Stimulated activated naive CD8-positive, alpha-beta T cell treated with anti-CD3 and anti-CD28 coated beads, Interleukin-15, amount 100 ng/mL, for 72 hours (primary cell): ENCODE results near the gene HOGA1.
"Not testable (repeated sequence)": the region's sequence is repeated elsewhere in the genome, so short reads cannot be mapped to it uniquely, and the experiment has no call there.

Source experiments
- ATAC-seq: fragments of 150-1000 bp; cut with Tn5 transposase; 2 replicates; pipeline ENCODE4 v1.10.0; 2021; ENCODE audit warnings: mild to moderate bottlenecking, moderate library complexity
- DNase-seq, 2 donors: peaks; one replicate each; pipeline ENCODE4 v3.0.0; 2021 to 2022
- H3K27ac Mint-ChIP-seq, 2 donors: one replicate each; pipeline ENCODE4 v1.8.0; 2022; ENCODE audit warnings: mild to moderate bottlenecking in 2 of 2, mixed read lengths in 2 of 2, moderate library complexity in 2 of 2
- H3K27me3 Mint-ChIP-seq: one replicate; pipeline ENCODE4 v1.8.0; 2022; ENCODE audit warnings: mixed read lengths
- H3K4me1 Mint-ChIP-seq: one replicate; pipeline ENCODE4 v1.8.0; 2022; ENCODE audit warnings: mild to moderate bottlenecking, mixed read lengths
- H3K4me3 Mint-ChIP-seq, 2 donors: one replicate each; pipeline ENCODE4 v1.8.0; 2022; ENCODE audit warnings: mild to moderate bottlenecking in 2 of 2, mixed read lengths in 2 of 2, moderate library complexity in 1 of 2
- H3K9me3 Mint-ChIP-seq, 2 donors: one replicate each; pipeline ENCODE4 v1.8.0; 2022; ENCODE audit warnings: mixed read lengths in 2 of 2

The HOGA1 gene

DNA sequence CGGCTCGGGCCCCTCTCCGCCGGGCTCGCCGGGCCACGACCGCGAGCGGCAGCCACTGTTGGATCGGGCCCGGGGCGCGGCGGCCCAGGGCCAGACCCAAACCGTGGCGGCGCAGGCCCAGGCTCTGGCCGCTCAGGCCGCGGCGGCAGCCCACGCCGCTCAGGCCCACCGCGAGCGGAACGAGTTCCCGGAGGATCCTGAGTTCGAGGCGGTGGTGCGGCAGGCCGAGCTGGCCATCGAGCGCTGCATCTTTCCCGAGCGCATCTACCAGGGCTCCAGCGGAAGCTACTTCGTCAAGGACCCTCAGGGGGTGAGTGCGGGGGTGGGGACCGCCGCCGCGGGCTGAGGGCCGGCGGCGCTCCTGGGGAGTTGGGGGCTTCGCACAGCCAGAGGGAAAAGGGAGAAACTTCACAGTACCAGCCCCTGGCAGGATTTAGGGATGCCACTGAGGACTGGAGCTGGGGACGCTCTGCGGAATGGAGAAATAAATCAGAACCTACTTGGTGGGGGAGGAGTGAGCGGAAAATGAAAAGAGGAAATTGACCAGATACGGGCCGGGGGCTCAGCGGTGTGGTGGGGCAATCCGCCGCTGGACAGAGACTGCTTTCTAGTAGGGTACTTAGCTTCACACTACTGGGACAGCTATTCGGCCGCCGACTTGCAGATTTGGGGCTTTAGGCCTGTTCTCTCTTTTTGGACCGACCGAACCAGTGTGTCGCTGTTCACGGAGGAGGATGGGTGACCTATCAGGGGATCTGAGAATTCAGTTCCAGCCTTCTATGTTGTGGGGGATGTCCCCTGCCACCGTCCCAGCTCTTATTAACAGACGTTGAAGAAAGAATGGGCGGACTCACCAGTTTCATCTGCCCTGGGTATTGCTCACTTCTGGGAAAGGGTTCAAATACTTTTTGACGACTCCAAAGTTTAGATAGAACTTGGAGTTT lies 57.0 kb downstream of the HOGA1 start:
- H3K27ac Mint-ChIP-seq = peak overlapping the region; percentile 95
- H3K9me3 Mint-ChIP-seq = no peaks in the 10 kb centered on the region
- no peaks in the 10 kb centered on the region for H3K27me3 Mint-ChIP-seq
- H3K4me3 Mint-ChIP-seq = peak overlapping the region; percentile 94 to 99
- DNase-seq (peak in 1 of 2 donors; percentile 36), ATAC-seq (peak; percentile 45)
- H3K4me1 Mint-ChIP-seq = peaks cover 29% of the 10 kb centered on the region

DNA sequence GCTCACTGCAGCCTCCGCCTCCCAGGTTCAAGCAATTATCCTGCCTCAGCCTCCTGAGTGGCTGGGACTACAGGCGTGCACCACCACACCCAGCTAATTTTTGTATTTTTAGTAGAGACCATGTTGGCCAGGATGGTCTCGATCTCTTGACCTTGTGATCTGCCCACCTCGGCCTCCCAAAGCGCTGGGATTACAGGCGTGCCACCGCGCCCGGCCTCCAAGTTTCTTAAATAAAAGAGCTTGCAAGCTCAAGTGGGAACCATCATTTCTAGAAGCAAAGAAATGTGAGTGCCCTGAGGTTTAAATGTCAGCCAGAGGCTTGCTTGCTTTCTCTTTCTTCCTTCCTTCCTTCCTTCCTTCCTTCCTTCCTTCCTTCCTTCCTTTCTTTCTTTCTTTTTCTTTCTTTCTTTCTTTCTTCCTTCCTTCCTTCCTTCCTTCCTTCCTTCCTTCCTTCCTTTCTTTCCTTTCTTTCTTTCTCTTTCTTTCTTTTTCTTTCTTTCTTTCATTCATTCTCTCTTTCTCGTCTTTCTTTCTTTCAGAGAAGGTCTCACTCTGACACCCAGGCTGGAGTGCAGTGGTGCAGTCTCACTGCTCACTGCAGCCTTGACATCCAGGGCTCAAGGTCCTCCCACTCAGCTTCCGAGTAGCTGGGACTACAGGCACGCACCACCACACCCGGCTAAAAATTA lies 58.4 kb downstream of the HOGA1 start:
- peaks cover 29% of the 10 kb centered on the region for H3K4me1 Mint-ChIP-seq
- H3K27ac Mint-ChIP-seq = peak overlapping the region in 1 of 2 donors; percentile 8
- H3K9me3 Mint-ChIP-seq, ATAC-seq, DNase-seq, H3K27me3 Mint-ChIP-seq: not testable (repeated sequence)
- H3K4me3 Mint-ChIP-seq = peak overlapping the region; percentile 46 to 55

DNA sequence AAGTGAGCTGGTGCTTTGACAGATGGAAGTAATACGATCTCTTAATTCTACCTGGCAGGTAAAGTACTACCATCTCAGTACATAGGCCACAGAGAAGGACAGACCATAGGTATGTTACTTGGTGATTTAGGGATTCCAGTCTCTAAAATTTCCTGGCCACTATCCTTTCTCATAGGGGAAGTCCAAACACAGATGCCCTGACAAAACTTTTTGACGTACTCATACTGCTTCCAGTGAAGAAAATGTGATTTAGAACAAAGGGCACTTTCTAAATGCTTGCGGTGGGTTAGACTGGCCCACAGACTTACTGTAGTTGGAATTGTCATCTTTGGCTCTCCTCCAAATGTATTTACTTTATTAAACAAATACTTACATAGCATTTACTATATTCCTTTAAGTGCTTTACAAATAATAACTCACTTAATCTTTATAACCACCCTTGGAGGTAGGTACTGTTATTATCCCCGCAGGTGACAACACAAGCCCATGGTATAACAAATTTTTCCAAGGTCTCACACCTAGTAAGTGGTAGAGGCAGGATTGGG lies 59.3 kb downstream of the HOGA1 start:
- H3K27ac Mint-ChIP-seq = no peak overlapping the region
- DNase-seq = no peak
- peaks cover 32% of the 10 kb centered on the region for H3K4me1 Mint-ChIP-seq
- no peak overlapping the region for H3K4me3 Mint-ChIP-seq
- H3K9me3 Mint-ChIP-seq = no peaks in the 10 kb centered on the region
- no peak for ATAC-seq
- no peaks in the 10 kb centered on the region for H3K27me3 Mint-ChIP-seq

DNA sequence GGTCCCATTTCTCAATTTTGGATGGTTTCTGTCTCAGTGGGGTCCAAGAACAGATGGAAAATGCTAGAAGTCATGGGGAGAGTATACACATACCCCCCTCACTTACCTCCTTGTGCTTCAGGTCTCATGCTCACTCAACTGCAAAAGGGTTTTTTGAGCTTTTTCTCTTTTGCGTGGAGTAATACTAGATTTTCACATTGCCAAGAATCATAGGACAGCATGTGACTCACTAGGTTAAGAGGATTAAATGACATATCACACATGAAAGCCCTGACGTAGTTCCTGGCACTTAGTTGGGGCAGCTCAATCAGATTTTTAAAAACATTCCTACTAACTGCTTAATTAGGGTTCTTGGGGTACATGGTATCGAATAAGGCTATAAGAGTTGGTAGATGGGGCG lies 60.7 kb downstream of the HOGA1 start:
- Mint-ChIP-seq H3K9me3 (no peaks in the 10 kb centered on the region), H3K4me3 (no peak overlapping the region), H3K4me1 (peaks cover 39% of the 10 kb centered on the region), H3K27me3 (no peaks in the 10 kb centered on the region), H3K27ac (no peak overlapping the region)
- ATAC-seq (no peak), DNase-seq (no peak)

DNA sequence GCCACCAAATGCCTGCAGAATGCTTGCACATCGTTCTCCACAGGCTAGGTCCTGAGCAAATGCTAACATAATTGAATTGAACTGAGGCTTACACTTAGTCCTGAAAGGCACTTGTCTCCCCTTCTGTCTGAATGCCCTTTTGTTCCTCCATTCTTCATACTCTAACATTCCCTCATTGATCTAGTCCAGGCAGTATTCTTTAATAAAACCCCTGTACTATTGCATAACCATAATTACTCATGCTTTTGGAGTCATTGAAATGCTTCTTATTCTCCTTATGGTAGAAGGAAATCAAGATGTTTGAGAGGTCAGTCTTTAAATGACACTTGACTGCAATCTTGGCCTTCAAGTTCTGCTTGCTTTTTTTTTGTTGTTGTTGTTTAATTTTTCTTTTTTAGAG lies 63.4 kb downstream of the HOGA1 start:
- Mint-ChIP-seq H3K9me3 (no peaks in the 10 kb centered on the region), H3K27me3 (no peaks in the 10 kb centered on the region), H3K4me3 (no peak overlapping the region), H3K27ac (no peak overlapping the region), H3K4me1 (peaks cover 21% of the 10 kb centered on the region)
- ATAC-seq = no peak
- DNase-seq = no peak

DNA sequence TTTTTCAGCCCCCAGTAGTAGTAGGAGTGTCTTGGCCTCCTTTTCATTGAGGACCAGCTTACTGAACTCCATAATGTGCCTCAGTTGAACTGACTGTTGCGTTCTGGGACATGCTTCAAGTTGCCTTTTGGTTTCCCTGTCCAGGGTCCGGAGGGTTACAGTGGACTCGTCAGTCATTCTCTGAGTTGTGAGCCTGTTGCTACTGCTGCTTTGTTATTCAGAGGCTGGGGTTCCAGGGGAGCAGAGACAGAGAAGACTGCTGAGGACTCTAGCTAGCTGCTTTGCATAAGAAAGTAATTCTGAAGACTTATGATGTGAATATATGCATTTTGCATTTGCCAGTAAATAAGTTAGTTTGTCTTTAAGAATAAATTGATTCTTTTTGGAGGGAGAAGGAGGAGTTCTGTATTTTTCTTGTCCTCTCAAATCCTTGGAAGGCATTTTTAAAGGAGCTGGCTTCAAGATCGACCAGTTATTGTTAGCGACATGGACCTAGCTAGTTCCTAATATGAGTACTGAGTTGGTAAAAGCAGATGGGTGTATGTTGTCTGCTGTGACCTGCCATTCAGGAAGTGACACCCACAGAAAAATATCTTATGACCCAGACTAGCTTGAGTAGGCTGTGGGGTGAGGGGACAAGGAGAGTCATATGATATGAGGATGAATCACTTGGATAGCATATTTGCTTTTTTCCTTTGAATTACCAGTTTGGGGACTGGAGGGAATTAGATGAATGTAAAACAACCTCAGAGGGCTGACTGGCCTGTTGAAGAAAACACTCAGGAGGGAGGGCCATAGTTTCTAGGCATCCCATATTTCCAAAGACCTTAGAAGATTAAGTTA lies 64.6 kb downstream of the HOGA1 start:
- Mint-ChIP-seq H3K27me3 (no peaks in the 10 kb centered on the region), H3K4me1 (peaks cover 11% of the 10 kb centered on the region), H3K4me3 (peak overlapping the region in 1 of 2 donors; percentile 6), H3K27ac (peak overlapping the region in 1 of 2 donors; percentile 7), H3K9me3 (no peaks in the 10 kb centered on the region)
- ATAC-seq (peak; percentile 100), DNase-seq (peak; percentile 20 to 29)

DNA sequence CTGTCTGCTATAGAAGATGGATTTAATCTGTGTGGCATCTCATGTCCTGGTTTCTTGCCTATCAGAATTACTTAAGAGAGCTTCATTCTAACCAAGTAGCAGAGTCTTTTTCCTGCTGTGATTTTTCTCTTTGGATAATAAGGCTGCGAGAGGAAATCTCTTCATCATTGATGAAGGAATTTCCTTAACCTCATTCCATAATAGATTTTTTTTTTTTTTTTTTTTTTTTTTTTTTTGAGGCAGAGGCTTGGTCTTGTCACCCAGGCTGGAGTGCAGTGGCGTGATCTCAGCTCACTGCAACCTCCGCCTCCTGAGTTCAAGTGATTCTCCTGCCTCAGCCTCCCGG lies 65.2 kb downstream of the HOGA1 start:
- H3K9me3 Mint-ChIP-seq, DNase-seq, H3K4me3 Mint-ChIP-seq, H3K27me3 Mint-ChIP-seq: not testable (repeated sequence)
- ATAC-seq = peak; percentile 52
- H3K4me1 Mint-ChIP-seq = peaks cover 11% of the 10 kb centered on the region
- H3K27ac Mint-ChIP-seq = peak overlapping the region in 1 of 2 donors; percentile 7

DNA sequence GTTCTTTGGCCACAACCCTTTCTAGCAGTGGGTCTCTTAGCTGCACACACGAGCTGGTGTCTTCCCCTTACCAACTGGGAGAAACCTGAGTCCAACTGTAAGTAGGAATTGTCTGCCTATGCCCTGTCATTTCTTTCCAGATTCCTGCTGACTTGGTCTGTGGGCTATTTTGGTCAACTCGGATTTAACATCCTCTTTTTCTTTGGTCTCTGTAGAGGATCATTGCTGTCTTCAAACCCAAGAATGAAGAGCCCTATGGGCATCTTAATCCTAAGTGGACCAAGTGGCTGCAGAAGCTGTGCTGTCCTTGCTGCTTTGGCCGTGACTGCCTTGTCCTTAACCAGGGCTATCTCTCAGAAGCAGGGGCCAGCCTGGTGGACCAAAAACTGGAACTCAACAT lies 66.5 kb downstream of the HOGA1 start:
- no peak for DNase-seq
- no peaks in the 10 kb centered on the region for H3K27me3 Mint-ChIP-seq
- no peak for ATAC-seq
- no peak overlapping the region for H3K27ac Mint-ChIP-seq
- no peaks in the 10 kb centered on the region for H3K9me3 Mint-ChIP-seq
- peaks cover 11% of the 10 kb centered on the region for H3K4me1 Mint-ChIP-seq
- no peak overlapping the region for H3K4me3 Mint-ChIP-seq

DNA sequence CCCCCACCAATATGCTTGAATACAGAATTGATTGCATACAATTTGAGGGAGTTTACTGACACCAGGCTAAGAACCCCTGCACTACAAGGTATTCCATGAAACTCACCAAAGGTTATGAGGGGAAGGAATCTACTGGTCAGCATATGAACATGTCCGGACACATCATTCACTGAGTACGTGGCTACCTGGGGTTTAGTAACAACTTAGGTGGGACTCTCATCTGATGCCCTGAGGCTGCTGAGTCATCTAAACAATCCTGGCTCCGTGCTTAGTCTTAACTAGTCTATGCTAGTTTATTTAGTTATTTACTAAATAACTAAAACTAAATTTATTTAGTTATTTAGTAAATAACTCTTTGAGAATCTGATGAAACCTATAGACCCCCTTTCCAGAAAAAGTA lies 67.6 kb downstream of the HOGA1 start:
- peaks cover 11% of the 10 kb centered on the region for H3K4me1 Mint-ChIP-seq
- no peaks in the 10 kb centered on the region for H3K9me3 Mint-ChIP-seq
- H3K27ac Mint-ChIP-seq = peak overlapping the region in 1 of 2 donors; percentile 52
- ATAC-seq = no peak
- H3K27me3 Mint-ChIP-seq = no peaks in the 10 kb centered on the region
- DNase-seq = no peak
- no peak overlapping the region for H3K4me3 Mint-ChIP-seq

DNA sequence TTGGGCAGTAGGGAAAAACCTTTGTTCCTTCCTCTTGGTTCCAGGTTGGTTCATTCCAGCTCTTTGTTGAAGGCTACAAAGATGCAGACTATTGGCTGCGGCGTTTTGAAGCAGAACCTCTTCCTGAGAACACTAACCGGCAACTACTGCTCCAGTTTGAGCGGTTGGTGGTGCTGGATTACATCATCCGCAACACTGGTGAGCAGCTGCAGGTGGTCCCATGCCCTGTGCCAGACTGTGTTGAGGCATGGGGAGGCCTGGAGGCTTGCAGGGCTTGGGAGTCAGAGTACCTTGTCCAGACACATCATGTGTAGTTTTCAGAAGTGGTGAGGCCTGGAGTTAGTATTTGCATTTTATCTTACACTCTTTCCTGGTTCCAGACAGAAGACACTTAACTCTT lies 72.6 kb downstream of the HOGA1 start:
- DNase-seq = no peak
- H3K9me3 Mint-ChIP-seq = no peaks in the 10 kb centered on the region
- H3K4me3 Mint-ChIP-seq = no peak overlapping the region
- no peaks in the 10 kb centered on the region for H3K4me1 Mint-ChIP-seq
- ATAC-seq = no peak
- no peak overlapping the region for H3K27ac Mint-ChIP-seq
- no peaks in the 10 kb centered on the region for H3K27me3 Mint-ChIP-seq

DNA sequence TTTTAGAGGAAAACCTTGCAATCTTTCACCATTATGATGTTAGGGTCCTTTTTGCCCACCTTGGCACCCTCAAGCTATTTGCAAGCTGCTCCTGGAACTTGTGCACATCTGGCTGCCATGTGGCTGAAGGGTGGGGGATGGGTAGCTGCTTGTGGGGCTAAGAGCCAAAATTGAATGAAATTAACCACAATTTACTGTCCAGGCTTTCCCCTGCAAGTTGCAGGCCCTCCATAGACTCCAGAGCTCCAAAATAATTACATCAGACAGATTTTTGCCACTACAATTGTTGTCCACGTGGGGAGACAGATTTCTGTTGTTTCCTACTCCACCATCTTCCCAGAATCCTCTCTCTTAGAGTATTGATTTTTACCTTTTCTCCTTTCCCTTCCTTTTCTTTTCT lies 75.4 kb downstream of the HOGA1 start:
- H3K9me3 Mint-ChIP-seq = no peaks in the 10 kb centered on the region
- H3K4me3 Mint-ChIP-seq = no peak overlapping the region
- ATAC-seq (no peak), DNase-seq (no peak)
- no peaks in the 10 kb centered on the region for H3K27me3 Mint-ChIP-seq
- no peak overlapping the region for H3K27ac Mint-ChIP-seq
- H3K4me1 Mint-ChIP-seq = no peaks in the 10 kb centered on the region
